Stimulated activated CD8-positive, alpha-beta memory T cell treated with anti-CD3 and anti-CD28 coated beads, Interleukin-7, amount 100 ng/mL, for 48 hours (primary cell): Measurements from ENCODE around the gene LY86.
"Not testable (repeated sequence)": the region's sequence is repeated elsewhere in the genome, so short reads cannot be mapped to it uniquely, and the experiment has no call there.

ENCODE experiments used
- DNase-seq, 2 donors: peaks; one replicate each; pipeline ENCODE4 v3.0.0-alpha.2; 2020; ENCODE audit warnings: low read depth in 1 of 2; ENCODE audit errors: extremely low read depth in 1 of 2

The LY86 gene

DNA sequence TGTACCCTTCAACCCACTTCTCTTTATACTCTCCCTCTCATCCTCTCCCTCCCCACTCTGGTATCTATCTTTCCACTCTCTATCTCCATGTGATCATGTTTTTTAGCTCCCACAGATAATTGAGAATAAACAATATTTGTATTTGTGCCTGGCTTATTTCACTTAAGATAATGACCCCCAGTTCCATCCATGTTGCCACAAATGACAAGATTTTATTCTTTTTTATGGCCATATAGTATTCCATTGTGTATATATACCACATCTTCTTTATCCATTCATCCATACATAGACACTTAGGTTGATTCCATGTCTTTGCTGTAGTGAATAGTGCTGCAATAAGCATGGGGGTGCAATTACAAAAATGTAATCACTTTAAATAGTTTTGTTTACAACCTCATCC is 62.3 kb downstream of the LY86 start:
- DNase-seq: no peak

DNA sequence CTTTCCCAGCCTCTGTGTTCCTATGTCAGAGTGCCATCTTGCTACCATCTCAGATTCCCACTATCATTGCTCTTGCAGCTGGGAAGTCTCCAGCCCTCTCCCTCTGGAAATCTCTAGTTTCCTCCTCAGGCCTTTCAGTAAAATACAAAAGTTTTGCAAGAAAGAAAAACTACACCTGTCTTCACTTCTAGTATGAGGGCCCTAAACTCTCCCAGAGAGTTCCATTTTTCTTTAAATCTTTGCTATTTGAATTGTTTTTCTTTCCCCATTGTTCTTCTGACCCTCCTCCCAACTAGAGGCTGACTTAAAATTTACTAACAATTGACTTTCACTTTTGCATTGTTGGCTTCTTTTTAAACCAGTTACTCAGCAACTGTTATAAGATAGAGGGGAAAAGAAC is 62.8 kb downstream of the LY86 start:
- DNase-seq: no peak

DNA sequence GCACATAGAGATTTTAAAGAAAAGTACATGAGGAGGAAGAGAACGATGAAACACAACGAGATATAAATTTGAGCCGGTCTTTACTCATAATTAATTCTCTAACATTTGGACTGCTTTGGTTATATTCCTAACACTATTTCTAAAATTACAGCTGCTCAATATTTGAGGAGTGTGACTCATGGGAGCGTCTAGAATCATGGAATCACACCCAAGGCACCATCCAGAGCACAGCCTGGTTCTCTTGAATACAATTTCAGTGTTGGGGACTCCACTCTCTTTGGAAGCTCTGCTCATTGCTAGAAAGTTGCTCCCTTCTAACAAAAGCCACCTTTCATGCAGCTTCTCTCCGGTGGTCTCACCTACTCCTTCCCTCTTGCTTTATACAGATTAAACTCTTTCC is 64.4 kb downstream of the LY86 start:
- no peak for DNase-seq

DNA sequence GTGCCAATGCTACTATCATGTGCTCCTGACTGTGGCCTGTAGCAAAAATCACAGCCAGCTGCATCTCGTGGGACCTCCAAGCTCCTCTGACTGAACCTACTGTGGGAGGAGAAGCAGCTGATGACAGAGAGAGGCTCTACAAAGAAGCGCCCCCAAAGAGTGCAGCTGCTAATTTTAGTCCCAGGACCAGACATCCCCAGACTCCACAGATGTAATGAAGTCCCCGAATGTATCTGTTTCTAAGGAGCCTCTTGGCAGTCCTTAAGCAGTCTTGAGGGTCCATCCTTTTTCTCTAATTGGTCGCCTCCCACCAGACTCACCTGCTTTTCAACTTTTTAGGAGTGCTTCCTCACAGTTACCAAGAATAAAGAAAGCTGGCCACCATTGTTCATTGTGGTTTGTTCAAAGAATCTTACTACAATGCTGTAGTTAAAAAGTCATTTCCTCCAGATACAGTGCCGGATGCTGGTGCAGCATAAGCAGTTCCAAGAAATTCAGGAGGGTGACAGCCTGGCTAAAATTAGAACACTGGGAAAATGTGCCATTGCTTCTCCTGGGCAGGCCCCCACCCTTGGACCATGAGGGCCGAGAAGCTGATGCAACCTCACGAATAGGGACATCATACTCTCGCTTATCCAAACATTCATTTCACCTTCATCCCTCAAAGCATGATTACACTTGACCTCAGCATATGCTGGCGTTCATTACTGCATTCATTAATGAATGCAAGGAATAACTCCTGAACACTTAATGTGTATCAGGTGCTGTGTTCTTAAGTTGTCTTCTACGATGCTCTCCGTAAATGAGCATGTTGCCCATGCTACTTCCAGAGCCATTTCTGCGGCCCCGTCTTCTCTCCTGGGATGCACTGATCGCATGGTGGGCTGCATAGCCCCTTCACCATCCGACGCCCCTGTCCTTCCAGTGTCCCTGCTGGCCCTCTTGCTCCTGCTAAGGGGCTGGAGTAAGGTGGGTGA is 66.4 kb downstream of the LY86 start:
- peak in 1 of 2 donors; percentile 36 for DNase-seq

DNA sequence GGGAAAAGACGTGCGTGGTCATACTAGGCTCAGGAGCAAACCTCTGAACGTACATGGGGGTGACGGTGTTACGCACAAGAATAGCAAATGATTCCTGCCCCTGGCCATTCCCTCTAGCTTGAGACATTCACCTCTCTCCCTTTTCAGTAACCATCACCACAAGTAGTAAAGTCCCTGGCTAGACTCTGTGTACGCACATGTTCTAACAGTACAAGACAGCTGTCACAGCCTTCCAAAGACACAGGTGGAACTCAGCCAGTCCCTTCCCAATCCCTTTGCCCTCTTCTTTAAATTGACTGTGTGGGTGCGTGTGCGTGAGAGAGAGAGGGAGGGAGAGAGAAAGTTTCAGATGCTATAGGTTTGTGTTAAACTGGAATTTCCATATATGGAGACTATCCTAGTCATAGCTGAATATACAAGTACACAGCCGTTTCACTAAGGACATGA is 67.3 kb downstream of the LY86 start:
- no peak for DNase-seq

DNA sequence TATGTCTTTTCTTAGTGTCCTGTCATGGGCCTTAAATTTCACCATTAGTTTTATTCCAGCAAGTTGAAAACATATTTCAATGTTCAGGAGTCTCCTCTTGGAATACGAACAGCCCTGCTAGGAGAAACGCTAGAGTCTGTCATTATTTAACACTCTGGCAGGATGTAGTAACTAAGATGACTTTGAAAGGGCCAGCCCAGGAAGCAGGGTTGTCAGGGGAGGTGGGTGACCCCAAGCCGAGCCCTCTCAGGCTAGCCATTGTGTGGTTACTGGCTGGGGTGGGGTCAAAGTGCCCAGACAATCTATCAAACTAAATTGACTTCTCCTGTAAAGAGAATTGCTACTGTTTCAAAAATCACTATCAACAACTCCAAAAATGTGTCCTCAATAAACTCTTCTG is 67.8 kb downstream of the LY86 start:
- DNase-seq: peak in 1 of 2 donors; percentile 25

DNA sequence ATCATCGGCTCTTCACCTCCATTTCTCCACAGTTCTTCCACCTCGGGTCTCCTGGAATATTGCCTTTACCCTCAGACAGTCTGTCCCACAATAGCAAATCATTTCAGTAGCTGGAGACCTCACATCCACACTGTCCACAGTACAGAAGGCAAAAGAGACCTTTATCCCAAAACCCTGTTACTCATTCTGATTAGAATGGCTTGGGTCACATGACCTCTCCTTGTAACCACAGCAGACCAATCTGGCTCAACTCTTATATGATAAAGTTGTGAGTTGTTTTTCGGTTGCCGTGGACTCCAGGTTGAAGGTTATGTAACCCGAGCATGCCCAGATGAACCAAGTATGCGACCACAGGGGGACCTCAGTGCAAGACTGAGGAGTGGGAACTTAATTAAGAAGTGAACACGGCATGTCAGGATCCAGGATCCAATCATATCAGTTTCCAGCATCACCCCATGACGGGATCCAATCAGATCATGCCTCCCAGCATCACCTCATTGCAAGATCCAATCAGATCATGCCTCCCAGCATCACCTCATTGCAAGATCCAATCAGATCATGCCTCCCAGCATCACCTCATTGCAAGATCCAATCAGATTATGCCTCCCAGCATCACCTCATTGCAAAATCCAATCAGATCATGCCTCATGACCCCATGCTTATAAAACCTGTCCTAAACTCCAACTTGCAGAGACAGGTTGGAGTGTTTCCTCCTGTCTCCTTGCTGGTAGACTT is 68.7 kb downstream of the LY86 start:
- DNase-seq: no peak

DNA sequence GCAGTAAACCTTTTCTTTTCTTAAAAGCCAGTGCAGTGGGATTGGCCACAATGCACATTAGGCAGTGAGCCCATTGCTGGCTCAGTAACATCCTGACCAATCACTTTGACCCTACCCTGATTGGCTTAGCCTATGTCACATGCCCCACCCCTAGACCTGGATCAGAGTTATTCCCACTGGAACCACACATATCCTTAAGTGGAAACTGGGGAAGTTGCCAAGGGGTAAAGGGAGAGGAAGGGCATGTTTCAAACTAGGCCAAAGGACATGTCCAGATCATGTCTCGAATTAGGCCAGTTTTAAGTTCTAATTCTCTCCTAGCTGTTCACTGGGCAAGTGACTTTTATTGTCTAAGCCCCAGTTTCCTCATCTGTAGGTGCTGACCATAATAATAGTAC is 69.3 kb downstream of the LY86 start:
- no peak for DNase-seq

DNA sequence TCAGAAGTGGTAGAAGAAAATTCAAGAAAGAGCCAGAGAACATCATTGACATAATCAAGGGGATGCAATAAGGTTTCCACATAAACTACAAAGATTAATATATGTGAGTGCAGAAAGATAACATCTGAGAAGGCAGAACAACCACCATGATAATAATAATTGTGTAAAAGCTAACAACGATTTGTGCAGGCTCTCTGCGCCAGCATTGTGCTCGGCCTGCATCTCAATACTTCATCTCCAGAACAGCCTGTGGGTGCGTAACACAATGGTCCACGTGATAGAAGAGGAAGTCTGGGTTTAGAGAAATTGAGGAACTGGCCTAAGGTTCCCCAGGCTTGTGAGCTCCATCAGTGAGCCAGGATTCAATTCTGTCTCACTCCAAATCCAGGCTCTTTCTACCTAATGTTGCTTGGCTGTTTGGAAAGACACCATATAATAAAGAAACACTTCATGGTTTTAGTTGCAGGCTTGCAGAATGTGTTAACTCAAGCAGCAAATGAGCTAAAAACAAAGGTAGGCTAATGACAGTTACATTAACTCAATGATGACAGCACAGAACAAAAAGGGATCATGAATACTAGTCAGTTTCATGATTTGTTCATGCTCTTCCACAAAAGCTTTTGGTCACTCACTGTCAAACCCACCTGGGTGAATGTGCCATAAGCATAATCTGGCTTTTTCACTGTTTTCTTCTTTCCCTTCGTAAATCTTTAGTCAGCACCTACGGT is 71.2 kb downstream of the LY86 start:
- no peak for DNase-seq

DNA sequence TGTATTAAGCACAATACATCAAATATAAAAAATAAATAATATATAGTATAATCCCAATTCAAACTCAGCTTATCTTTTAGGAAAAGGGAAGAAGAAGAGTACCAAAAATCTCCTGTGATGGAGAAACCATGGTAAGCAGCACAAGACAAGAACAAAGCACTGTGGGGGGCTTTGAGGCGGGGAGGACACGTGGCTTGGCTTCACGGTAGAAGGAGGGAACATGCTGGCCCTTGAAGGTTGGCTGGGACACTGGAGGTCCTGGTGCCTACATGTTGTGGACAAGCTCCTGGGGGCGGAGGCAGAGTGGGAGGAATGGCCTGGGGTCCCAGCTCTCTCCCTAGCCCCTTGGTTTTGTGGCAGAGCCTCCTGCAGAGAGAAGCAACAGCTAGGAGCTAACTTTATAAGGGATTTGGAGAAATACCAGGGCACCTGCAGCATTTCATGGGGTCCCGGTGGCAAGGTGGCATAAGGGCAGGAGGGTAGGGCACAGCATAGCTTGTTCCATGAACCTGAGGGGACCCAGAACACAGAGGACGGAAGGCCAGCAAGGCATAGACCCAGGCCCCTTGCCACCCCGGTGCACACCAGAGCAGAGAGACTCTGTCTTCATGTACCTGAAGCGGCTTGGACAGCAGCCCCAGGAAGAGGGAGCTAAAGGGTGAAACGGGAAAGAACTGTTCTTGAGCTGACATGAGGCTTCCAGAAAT is 72.0 kb downstream of the LY86 start:
- no peak for DNase-seq

DNA sequence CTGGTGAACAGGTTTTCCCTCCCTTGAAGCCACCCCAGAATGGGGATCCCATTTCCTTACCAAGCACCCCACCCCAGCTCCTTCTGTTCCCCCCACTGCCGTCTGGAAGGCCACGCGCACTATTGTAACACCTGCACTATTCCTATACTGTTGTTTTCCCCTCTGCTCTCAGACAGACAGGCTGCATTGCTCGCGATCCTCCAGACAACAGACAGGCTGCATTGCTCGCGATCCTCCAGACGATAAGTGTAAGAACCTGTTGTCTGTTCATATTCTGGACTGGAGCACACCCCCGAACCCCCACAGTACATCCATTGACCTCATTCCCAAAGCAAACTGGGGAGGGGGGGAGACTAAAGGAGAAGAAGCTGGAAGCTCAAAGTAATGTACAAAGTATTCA is 72.7 kb downstream of the LY86 start:
- DNase-seq: no peak

DNA sequence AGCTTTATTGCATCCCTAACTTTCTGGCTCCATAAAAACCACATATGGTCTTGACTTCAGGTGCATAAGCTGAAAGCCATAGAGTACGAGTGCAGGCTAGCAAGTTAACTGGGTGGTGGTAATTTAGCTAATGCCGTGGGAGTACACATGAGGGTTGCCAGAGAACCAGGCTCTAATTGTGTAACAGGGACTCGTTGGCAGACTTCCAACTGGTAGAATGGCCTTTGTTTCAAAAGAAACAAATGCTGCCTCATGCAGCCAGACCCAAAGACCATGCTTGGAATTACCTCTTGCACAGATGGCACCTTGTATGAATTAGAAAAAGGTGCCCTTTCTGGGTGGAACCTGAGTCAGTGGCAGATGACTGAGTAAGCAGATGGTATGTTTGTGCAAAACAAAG is 73.2 kb downstream of the LY86 start:
- DNase-seq: no peak

DNA sequence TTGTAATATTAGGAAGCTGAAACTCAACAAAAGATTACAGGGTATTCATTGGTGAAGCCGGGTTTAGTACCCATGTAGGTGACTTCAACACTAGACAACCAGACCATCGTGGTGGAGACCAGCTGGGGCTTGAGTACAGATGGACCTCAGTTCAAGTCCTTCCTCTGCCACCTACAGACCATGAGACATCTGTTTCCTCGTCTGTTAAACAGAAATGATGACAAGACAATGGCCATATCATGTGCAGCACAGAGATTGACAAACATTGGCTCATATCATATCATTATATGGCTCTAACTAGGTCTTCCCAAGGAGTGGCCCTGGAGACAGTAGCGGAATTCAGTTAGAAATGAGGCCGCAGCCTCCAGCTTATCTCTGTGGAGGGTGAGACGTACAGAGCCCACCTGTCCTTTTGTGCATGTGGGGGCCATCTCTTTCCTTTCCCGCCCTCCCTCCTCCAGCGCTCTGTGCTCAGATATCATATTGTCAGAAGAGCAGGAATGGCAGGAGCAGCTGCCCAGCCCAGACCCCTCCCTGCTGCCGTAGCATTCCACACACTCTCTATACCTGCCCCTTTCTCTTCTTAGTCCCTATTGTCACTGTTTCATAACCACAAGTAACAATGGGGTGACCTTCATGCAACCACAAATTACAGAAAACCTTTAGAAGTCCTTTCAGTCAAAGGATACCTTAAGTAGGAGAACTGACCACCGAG is 75.1 kb downstream of the LY86 start:
- no peak for DNase-seq

DNA sequence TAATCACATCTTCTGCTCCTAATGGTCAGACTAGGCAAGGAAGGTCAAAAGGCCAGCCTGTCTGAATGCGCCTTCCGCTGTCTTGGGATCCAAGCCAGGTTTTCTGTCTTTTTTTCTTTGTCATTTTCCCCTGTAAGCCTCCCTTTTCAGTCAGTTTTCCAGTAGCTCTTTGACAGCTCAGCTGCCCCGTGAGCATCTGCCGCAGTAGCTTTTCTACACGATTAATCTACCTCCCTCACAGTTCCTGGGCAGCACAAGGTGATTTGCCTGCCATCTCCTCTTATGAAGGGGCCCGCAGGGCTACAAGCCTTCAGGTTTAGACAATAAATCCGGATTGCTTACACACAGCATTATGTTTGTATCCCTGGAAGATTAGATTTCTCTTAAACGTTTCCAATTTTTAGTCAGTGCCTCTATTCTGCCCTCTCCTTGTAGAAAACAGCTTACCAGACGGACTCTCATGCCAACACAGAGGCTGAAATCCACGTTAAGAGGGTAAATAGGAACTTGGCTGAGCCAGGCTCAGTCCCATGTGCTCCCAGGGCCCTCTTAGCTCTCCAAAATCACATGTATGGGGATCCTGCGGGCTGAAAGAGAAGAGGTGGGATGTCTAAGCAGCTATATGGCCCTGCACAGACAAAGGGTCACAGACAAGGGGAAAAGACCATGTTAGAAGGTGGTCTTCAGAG is 77.2 kb downstream of the LY86 start:
- DNase-seq: no peak

DNA sequence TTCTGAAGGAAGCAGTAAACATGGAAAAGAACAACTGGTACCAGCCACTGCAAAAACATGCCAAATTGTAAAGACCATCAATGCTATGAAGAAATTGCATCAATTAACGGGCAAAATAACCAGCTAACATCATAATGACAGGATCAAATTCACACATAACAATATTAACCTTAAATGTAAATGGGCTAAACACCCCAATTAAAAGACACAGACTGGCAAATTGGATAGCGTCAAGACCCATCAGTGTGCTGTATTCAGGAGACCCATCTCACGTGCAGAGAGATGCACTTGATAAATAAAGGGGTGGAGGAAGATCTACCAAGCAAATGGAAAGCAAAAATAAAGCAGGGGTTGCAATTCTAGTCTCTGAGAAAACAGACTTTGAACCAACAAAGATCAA is 81.6 kb downstream of the LY86 start:
- DNase-seq: not testable (repeated sequence)

DNA sequence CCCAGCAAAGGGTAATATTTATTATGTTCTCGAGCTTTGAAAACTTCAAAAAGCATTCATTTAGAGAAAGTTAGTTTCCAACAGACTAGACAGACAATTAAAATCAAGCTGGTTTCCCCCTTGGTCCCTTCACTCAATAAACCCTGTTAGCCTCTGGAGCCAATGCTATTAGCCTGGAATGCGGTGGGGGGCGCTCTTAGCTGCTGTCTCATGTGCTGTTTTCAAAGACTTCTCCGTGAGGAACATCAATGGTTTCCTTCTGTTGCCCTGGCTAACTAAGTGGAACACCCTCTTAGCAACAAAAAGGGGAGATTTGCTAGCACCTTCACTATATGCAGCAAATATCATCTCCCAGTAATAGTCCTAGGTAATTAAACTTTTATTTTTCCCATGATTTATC is 86.4 kb downstream of the LY86 start:
- DNase-seq: no peak

DNA sequence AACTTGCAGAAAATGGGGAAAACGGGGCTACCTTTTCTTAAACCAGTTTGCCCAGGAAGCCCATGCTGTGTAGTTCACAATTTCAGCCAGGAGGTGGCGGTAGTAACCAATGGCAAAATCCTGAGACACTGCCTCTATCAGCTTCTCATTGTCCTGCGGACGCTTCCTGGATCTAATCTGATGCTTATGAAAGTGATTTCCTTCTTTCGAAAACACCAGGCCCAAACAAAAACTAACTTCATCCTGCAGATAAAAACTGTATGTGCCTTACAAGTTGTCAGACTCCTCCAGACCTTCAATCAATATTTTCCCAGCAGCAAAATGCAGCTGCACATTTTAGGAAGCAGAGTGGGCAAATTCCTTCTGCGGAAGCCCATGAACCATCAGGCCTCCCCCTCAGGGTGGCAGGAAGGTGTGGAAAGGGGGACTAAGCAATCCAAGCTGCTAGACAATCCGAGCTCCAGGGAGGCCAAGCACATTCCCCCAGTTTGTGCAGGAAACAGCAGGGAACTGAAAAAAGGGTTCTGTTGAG is 88.5 kb downstream of the LY86 start:
- DNase-seq: peak; percentile 50 to 54

DNA sequence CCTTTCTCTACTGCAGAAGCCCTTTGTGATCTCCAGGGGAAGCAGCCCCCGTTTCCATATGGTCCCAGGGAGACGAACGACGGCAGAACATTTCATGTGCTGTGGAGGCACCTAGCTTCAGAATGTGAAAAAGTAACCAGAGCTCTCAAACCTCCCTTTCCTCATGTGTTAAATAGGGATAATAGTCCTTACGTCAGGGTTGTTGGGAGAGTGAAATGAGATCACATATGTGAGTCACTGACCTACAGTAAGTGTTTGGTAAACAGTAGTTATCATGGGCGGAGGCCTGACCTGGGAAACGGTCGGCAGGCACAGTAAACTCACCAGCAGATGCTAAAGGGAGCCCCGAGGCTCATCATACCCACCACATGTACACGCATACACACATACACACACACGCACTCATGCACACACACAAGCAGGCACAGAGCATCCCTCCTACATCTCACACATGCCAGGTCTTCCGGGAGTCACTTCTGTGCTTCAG is 89.7 kb downstream of the LY86 start:
- DNase-seq: no peak

DNA sequence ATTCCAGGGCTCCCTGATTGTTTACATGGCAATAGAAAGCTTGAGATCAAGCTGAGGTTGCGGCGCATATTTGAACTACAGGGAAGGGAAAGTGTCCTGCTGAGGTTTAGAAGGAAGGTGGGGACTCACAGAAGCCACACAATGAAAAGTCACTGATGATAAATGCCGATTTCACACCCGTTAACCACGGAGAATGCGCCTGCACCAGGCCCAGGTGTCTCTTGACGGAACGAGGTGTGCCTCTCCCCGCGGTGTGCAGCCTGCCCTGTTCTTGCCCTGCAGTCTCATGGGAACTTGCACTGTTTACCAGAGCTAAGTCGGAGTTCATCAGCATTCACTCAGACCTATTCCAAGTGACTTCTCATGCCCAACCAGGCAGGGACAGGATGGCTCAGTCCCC is 90.3 kb downstream of the LY86 start:
- no peak for DNase-seq
